RCC 7860 (cell line): Measurements from ENCODE around the gene NOD2.

ENCODE experiments used
- DNase-seq: peaks from one replicate; pipeline ENCODE4 v3.0.0-alpha.2; 2015; ENCODE audit warnings: low spot score
- FAIRE-seq: peaks from 2 replicates; lab custom pipeline; 2012; peaks lifted over from hg19 to GRCh38; lab: Jason Lieb, UNC

The NOD2 gene

DNA sequence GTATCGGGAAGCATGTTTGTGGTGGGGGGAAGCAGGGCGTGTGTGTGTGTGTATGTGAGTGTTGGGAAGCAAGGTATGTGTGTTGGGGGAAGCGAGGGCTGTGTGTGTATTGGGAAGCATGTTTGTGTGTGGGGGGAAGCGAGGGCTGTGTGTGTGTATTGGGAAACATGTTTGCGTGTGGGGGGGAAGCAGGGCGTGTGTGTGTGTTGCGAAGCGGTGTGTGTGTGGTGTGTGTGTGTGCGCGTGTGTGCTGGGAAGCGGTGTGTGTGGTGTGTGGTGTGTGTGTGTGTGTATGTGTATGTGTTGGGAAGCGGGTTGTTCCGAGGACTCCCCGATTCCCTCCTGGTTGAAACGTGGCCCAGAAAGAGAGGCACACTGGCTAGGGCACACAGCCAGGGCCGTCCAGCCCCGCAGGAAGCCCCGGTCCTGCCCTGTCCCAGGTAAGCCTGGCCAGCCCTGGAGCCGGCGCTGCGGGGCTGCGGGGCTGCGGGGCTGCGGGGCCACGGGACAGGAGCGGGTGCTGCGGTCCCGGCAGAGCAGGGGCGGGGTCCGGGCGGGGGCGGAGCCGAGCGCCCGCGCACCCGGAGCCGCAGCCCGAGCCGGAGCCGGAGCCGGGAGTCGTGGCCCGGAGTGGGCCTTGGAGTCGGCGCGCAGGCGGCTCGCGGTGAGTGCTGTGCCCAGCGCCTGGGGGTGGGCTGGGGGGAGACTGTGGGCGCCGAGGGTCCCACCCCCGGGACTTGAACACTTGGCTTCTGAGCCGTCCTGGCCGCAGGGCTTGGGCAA lies at the start of gene NOD2:
Gene NOD2, plus strand, starts transcription at position 608 of the 783 bp plus-strand sequence. CDS start 5,890 bp downstream, outside the sequence.
- DNase-seq (no peak), FAIRE-seq (no peak)

DNA sequence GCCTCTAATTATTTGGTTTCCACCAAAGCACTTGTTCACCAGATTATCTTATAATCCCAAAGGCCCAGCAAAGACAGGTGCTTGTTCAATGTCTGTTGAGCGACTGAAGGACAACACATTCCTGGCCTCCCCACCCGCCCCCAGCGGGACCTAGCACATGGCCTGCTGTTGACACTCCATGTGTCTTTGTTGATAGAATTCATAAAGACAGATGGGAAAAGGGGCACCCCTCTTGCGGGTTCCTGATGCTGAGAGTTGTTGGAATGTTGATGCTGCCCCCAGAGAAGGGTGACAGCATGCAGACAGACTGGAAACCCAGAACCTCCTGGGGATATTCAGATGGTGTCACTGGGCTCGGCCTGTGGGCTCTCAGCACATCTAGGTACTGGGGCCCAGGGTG lies 49.2 kb upstream of the NOD2 start:
- DNase-seq (no peak), FAIRE-seq (no peak)

DNA sequence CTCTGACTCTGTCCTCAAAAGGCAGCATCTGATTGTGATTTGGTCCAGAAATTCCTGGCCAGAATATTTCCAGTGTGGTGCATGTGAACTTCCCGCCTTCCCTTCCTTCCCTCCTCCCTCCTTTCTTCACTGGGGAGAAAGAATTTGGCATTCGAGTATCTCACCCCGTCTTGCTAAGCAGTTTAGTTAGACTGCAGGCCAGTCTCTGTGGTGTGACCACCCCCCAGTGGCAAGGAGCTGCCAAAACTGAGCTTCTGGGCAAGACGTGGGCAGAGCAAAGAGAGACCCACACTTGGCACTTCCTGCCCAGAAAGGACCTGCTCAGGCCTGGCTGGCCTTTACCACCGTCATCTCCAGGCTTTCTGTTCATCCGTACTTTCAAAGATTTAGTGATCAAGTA lies 48.7 kb upstream of the NOD2 start:
- FAIRE-seq (no peak), DNase-seq (no peak)

DNA sequence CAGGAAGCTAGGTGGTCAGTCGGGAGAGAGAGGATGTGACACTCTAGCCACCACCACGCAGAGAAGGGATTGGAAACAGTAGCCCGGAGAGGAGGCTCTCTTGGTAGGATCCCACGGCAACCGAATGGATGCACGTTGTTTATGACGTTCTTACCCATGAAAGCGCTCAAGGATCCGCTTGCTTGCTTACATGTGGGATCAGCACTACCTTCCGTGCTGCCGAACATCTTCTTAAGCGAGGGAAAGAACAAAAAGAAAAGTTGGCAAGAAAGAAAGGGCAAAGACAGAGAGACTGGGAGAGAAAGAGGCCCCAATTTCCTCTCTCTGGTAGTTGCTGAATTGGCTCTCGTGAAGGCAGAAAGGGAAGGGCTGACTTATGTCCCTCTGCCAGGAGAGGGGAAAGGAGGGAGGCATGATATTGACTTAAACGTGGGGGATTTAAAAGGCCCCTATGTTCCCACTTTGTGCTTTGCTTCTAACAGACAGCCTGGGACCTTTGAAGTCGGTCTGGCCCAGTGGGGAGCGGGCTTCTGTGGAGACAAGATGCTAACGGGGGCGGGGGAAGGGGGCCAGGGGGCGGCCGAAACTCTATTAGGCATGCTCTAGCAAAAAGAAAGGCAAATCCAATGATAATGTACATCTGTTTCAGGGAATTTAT lies 47.7 kb upstream of the NOD2 start:
- no peak for DNase-seq
- no peak for FAIRE-seq

DNA sequence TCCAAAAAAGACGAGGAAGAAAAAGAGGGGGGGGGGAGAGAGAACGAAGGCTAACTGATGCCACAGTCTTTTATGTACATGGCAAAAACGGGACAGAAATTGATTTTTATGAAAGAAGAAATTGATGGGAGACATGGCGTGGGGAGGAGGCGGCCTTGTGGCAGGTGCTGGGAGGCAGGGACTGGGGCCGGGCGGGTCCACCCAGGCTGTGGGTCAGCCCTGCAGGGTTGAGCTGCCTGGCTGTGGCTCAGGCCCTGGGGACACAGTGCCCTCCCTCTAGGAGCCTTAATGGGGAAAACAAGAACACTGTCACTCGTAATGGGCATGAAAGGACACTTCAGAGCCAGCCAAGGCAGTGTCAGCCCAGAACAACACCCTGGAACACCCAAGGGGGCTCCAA lies 47.1 kb upstream of the NOD2 start:
- FAIRE-seq (no peak), DNase-seq (no peak)

DNA sequence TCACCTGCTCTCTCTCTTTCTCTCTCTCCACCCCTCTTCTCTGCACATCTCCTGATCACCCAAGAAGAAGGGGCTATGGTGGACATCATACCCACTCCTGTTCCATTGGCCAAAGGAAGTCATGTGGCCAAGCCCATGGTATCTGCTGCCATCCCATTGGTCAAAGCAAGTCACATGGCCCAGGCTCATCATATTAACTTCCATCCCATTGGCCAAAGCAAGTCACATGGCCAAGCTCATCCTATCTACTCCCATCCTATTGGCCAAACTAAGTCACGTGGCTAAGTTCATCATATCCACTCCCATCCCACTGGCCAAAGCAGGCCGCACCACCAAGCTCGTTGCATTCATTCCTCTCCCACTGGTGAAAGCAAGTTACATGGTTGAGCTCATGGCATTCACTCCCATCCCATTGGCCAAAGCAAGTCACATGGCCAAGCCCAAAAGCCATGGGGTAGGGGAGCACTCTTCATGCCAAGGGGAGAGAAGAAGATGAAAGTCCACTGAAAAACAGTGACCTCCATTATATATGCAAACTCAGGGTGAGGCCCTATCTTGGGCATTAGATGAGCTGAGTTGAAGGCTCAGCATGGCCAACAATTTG lies 41.5 kb upstream of the NOD2 start:
- FAIRE-seq (no peak), DNase-seq (no peak)

DNA sequence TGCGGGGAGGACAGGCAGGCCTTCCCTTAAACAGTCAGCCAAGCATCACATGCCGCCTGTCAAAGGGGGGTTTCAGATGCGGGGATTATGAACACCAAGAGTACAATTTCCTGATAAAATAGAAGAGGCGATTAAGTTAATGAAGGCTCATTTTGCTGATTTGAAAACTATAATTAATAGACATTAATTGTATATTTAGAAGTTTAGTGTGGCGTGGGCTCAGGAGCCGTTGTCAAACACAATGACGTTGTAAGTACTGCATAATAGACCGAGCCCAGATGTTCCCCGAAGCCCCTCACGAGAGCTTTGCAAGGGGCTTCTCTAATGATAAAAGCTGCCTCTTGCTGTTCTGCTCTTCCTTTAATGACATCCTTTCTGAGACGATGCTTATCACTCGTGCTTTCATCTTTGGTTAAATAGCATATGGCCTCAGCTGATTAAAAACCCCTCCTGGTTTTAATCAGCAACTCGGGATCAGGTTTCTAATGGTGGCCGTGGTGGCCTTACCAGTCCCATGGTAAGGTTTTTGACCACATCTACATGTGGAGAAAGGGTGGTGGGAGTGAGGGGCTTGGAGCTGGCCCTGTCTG lies 40.5 kb upstream of the NOD2 start:
- FAIRE-seq = no peak

DNA sequence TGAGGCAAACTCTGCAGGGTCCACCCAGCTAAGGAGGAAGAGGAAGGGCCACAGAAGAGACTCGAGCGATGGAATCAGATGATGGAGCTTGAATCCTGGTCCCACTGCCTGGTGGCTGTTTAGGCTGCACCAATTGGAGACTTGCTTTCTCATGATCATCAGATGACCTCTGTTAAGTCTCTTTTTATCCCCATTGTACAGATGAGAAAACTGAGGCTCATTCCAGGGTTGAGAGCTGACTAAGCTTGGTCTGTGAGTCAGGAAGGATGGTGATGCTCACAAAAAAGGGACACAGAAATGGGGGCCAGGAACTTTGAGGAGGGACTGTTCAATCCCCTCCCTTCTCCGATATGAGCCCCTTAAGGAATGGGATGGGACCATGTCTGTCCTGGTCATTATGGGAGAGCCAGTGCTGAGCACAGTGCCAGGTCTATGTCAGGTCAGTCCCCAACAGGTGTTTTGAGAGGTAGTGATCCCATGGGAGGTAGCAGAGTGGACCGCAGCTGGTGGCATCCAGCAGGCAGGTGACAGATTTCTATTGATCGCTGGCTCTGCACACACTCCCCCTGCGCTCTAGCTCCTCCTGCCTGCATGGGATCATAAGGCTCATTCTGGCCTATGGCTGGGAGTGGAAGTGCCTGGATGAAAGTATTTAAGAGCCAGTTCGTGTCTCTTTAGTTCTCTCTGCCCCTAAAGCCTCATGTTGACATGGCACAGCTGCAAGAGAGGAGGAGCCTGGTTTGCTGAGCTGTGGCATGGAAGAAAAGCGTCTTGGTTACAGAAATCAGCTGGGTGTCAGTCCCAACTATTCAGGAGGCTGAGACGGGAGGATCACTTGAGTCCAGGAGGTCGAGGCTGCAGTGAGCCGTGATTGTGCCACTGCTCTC lies 39.5 kb upstream of the NOD2 start:
- FAIRE-seq (no peak), DNase-seq (no peak)

More for the DNA sequence above, 40.5 kb upstream of the NOD2 start:
- no peak for DNase-seq

DNA sequence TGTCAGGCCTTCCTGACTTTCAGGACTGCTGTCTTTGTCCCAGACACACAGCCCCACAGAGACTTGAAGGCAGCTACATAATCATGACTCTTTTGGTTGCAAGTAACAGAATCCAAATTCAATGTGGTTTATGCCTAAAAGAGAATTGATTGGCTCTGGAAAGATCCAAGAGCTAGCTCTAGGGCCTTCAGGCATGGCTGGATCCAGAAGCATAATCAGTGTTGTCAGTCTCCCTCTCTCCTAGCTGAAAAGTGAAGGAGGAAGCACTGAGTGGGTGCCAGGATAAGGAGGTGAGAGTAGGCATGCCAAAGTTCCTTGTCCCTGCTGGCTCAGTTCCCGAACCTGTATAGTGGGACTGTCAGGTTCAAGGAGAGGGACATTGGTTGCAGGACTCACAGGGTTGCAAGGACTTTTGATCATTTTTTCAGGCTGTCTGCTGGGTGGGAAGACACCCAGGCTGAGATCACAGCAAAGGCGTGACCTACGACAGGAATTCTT lies 37.8 kb upstream of the NOD2 start:
- DNase-seq = no peak
- no peak for FAIRE-seq

DNA sequence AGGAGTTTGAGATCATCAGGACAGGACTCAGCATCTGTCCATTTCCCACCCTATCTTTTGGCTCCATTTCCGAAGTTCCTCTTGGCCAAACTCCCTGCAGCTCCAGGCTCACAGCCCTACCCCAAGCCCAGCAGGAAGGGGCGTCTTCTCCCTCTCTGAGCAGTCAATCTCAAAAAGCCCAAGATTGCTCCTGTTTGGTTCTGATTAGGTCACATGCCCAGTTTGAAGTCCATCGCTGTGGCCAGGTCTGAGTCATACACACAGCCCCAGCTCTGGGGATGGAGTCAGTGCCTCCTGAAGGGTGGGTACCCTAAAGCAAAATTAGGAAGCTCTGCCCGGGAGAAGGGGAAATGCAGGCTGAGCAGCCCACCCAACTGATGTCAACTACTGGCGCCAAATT lies 36.2 kb upstream of the NOD2 start:
- FAIRE-seq (no peak), DNase-seq (no peak)

DNA sequence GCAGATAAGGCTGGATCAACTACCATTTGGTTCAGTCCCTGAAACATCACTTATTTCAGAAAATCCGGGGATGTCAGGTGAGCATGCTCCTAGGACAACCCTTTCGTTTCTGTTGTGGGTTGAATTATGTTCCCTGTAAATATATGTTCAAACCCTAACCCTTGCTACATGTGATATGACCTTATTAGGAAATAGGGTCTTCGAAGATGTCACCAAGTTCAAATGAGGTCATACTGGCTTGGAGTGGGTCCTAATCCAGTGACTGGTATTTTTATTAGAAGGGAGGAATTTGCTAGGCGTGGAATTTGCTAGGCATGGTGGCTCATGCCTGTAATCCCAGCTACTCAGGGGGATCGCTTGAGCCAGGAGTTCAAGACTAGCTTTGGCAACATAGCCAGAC lies 33.6 kb upstream of the NOD2 start:
- DNase-seq (no peak), FAIRE-seq (no peak)

DNA sequence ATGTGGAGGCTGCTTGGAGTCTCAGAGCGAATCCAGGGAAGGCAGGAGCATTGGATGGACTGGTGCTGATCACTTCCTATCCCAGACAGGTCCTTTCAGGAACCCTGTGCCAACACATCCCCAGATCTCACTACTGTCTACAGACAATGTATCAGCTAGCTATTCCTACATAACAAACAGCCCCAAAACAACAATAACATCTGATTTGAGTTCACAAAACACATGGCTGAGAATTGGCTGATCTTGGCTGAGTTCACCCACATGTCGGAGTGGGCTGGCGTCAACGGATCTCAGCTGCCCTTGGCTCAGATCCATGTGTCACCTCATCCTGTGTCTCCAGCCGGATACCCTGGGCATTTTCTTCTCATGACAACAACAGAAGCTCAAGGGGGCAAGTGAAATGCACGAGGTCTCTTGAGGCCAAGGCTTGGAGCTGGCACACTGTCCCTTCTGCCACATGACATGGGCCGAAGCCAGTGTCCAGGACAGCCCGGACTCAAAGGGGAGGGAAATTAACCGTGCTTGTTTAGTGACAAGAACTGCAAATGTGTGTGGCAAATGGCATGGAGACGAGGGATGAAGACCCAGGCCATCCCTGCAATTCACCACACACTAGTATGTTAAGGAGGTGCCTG lies 31.0 kb upstream of the NOD2 start:
- DNase-seq (no peak), FAIRE-seq (no peak)

DNA sequence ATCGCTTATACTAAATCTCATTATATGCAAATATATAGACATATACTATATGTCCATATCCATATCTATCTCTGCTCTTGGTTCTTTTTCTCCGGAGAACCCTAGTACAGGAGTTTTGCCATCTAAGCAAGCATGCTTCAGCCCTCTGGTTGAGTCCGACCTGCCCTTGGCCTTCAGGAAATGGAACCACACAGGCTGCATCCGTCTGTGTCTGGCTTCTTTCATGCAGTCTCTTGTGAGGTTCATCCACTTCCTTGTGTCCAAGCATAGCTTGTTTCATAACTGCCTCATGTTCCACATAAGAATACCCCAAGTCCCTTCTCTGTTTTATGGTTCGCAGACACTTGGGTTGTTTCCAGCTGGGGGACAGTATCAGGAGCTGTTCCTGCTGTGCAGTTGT lies 29.1 kb upstream of the NOD2 start:
- FAIRE-seq (no peak), DNase-seq (no peak)

DNA sequence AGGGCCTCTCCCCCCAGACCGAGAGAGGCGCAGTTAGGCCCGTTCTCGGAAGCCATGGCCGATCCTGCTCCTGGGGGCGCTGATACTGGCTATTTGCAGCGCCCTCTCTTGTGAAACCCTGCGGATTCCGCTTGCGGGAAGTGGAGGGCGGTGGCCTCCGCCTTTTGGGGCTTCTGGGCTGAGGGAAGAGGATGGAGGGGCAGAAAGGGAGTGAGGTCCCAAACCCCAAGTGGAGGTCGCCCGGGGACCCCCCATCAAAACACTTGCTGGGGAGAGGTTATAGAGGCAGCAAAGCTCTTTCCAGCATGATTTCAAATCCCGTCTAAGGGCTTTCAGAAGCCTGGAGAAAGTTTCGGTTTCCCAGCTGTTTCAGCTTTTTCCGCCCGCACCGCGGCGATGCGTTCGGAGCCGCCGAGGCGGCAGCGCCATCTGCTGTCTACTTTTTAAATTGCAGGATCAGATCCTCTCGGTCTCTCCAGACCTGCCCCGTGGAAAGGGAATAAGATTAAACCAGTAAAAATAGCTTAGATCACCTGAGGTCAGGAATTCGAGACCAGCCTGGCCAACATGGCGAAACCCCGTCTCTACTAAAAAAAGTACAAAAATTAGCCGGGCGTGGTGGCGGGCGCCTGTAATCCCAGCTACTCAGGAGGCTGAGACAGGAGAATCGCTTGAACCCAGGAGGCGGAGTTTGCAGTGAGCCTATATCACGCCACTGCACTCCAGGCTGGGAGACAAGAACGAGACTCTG lies 28.1 kb upstream of the NOD2 start:
- peak; percentile 4 for FAIRE-seq
- DNase-seq = peak; percentile 10

DNA sequence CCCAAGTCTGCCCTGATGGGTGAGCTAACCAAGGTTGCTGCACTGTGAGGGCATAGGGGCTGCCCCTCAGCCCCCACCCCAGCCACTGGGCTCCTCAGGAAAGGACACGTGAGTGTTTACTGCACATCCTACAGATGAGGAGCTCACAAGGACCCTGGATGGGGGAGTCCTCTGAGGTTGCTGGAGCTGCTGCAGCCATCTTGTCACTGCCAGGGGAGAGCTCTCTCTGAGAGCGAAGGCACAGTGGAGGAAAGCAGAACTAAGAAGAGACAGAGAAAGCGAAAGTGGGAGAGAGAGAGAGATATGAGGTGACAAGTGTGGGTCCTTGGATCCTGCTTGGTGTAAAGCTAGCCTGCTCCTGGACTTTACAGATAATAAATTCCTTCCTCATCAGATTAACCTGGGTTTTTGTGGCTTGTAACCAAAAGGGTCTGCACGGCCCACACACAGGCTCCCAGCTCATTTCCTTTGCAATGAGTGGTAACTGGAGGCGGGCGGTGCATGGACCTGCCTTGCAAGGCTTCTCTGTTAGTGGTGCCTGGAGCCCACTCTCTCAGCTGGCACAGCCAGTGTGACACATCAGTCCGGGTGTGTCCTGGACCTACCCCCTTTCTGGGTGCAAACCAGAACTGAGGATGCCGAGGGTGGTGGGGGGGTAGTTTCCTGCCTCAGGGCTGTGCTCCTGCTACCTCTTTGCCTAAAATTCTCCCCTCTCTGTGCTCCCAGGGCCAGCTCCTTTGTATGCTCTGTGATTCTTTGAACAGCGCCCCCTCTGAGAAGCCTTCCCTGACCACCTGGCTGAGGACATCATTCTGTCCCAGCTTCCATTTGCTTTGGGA lies 26.5 kb upstream of the NOD2 start:
- DNase-seq (no peak), FAIRE-seq (no peak)

DNA sequence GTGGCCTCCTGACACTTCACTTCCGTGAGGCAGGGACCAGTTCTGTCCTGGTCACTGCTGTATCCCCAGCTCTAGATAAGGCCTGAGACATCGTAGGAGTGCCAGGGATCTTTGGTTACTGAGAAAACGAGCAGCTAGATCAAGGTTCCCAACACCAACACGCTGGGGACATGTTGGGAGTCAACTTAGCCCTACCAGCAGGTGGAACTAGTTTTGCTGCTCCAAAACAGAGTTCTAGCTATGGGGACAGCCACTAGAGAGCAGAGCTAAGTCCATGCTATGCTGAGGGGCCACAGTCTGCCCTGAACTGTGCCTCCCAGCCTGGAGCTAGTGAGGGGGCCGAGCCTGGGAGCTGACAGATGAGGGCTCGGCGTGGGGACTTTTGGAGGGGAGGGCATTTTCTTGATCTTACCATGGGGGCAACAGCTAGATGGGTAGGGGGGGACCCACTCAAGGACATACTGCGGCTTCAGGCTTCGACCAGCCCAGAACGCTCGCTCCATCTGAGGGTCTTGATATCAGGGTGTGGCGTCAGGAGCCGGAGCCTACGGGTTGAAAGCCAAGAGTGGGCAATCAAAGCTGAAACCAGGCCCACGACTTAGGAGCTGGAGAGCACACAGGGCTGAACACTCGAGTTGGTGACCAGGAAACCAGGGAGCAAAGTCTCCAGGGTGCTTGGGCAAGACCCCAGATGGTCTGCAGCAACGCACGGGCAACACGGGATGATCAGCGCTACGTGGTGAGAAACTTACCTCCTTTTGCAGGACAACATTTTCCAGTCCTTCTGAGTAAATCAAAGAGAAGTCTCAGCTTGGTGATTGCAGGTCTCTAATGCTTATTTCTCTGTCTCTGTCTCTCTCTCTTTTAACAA lies 25.7 kb upstream of the NOD2 start:
- DNase-seq (no peak), FAIRE-seq (no peak)

DNA sequence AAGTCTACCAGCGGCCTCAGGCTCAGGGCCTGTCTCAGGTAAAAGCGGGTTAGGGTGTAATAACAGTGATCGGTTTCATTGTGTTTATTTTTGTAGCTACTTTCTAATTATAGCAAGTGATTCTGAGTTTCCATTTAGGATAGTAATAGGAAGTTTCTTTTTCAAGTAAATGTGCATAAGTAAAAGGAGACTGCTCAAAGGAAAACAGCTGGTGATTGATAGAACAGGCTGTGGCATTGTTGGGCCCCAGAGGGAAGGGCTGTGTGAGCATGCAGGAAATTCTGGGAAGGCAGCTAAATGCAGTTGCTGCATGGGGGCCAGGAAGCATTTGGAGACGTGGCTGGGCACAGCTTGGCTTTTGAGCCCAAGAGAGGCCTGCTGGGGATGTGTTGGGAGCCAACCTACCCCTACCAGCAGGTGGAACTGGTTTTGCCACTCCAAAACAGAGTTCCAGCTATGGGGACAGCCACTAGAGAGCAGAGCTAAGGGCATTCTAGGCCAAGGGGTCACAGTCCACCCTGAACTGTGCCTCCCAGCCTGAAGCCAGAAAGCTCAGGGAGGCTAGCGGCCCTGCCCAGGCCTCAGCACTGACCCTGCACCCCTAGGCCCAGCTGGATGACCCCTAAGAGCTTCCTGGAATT lies 24.9 kb upstream of the NOD2 start:
- no peak for DNase-seq
- FAIRE-seq = no peak
